ENCODE measurements around the gene CADPS.

The CADPS gene

GRCh38 chr3:62373215-62373614, 502.0 kb downstream of the CADPS start, which contains the start of gene FEZF2:
FEZF2 (minus strand) TSS chr3:62373550; CDS start chr3:62372868, 682 bp downstream.
- no peak for DNase-seq (ENCODE audit: low spot score)

- DNase-seq (ENCODE audit: low spot score), result no peak
Measured at GRCh38 chr3:62372621-62373041, 502.6 kb downstream of the CADPS start.

GRCh38 chr3:62371720-62372591, 503.3 kb downstream of the CADPS start:
- no peak for DNase-seq (ENCODE audit: low spot score)

- no peak for DNase-seq (ENCODE audit: low spot score)
Measured at GRCh38 chr3:62370858-62371719, 504.1 kb downstream of the CADPS start.

- DNase-seq (ENCODE audit: low spot score), result no peak
Measured at GRCh38 chr3:62370112-62370857, 504.9 kb downstream of the CADPS start.

GRCh38 chr3:62369476-62369743, 505.8 kb downstream of the CADPS start:
- no peak for DNase-seq (ENCODE audit: low spot score)

GRCh38 chr3:62368705-62369475, 506.3 kb downstream of the CADPS start:
- DNase-seq (ENCODE audit: low spot score), result peak; percentile 88

- no peak for DNase-seq (ENCODE audit: low spot score)
Measured at GRCh38 chr3:62368290-62368704, 506.9 kb downstream of the CADPS start.

GRCh38 chr3:62367763-62368195, 507.4 kb downstream of the CADPS start:
- no peak for DNase-seq (ENCODE audit: low spot score)

GRCh38 chr3:62366126-62366484, 509.1 kb downstream of the CADPS start:
- DNase-seq (ENCODE audit: low spot score), result no peak

GRCh38 chr3:62365391-62366125, 509.7 kb downstream of the CADPS start:
- no peak for DNase-seq (ENCODE audit: low spot score)

GRCh38 chr3:62364191-62364590, 511.0 kb downstream of the CADPS start:
- no peak for DNase-seq (ENCODE audit: low spot score)

GRCh38 chr3:62363275-62363674, 511.9 kb downstream of the CADPS start:
- no peak for DNase-seq (ENCODE audit: low spot score)

- no peak for DNase-seq (ENCODE audit: low spot score)
Measured at GRCh38 chr3:62361824-62362223, 513.4 kb downstream of the CADPS start.

- DNase-seq (ENCODE audit: low spot score), result no peak
Measured at GRCh38 chr3:62361261-62361660, 514.0 kb downstream of the CADPS start.

GRCh38 chr3:62359531-62359930, 515.7 kb downstream of the CADPS start:
- DNase-seq (ENCODE audit: low spot score), result no peak

GRCh38 chr3:62356356-62356755, 518.9 kb downstream of the CADPS start:
- DNase-seq (ENCODE audit: low spot score), result no peak

GRCh38 chr3:62355703-62356102, 519.5 kb downstream of the CADPS start:
- DNase-seq (ENCODE audit: low spot score), result no peak

Data from D341Med (cell line).